DOHH2 (cell line): ENCODE results near the gene TRPC4AP.

ENCODE experiments used
- H3F3A ChIP-seq: fragments of 200-600 bp; sonication (generic), shearing (Covaris generic); 2 replicates; pipeline ENCODE4 v1.6.0; 2016; ENCODE audit warnings: antibody characterized with exemption, mild to moderate bottlenecking; ENCODE audit not compliant: control insufficient read depth, insufficient read depth
- H3K27ac ChIP-seq: fragments of 200-600 bp; sonication (generic); 2 replicates; pipeline ENCODE4 v1.5.1; 2014; ENCODE audit warnings: low read depth, mild to moderate bottlenecking, low read length, moderate library complexity
- H3K27me3 ChIP-seq: fragments of 200-600 bp; sonication (generic); 2 replicates; pipeline ENCODE4 v1.6.1; 2014; ENCODE audit warnings: mild to moderate bottlenecking, low read length, mixed read lengths; ENCODE audit not compliant: control insufficient read depth
- H3K36me3 ChIP-seq: fragments of 200-600 bp; sonication (generic); 2 replicates; pipeline ENCODE4 v1.6.1; 2014; ENCODE audit warnings: mild to moderate bottlenecking, low read length, moderate library complexity, mixed read lengths; ENCODE audit not compliant: control insufficient read depth
- H3K4me1 ChIP-seq: fragments of 200-600 bp; sonication (generic); 2 replicates; pipeline ENCODE4 v1.6.1; 2014; ENCODE audit warnings: mild to moderate bottlenecking, low read length, mixed read lengths; ENCODE audit not compliant: control insufficient read depth
- H3K4me2 ChIP-seq: fragments of 200-600 bp; sonication (generic); 2 replicates; pipeline ENCODE4 v1.6.0; 2014; ENCODE audit warnings: mild to moderate bottlenecking, low read length, moderate library complexity
- H3K4me3 ChIP-seq: fragments of 200-600 bp; sonication (generic); 2 replicates; pipeline ENCODE4 v1.5.1; 2014; ENCODE audit warnings: mild to moderate bottlenecking, low read length, mixed read lengths
- H3K79me2 ChIP-seq: fragments of 200-600 bp; sonication (generic); 2 replicates; pipeline ENCODE4 v1.6.1; 2014; ENCODE audit warnings: mild to moderate bottlenecking, low read length, mixed read lengths; ENCODE audit not compliant: control insufficient read depth
- H3K9me2 ChIP-seq: fragments of 200-600 bp; sonication (generic); replicated peaks from 2 replicates; pipeline ENCODE4 v1.6.1; 2014; ENCODE audit warnings: mild to moderate bottlenecking, low read length, mixed read lengths; ENCODE audit not compliant: control insufficient read depth
- H3K9me3 ChIP-seq: fragments of 200-600 bp; sonication (generic); 2 replicates; pipeline ENCODE4 v1.6.1; 2014; ENCODE audit warnings: antibody characterized with exemption, low read length, mixed read lengths; ENCODE audit not compliant: control insufficient read depth, insufficient read depth
- H4K20me1 ChIP-seq: fragments of 200-600 bp; sonication (generic); 2 replicates; pipeline ENCODE4 v1.6.0; 2014; ENCODE audit warnings: low read depth, mild to moderate bottlenecking, antibody characterized with exemption, low read length, moderate library complexity; ENCODE audit not compliant: control insufficient read depth, insufficient read depth
- EZH2phosphoT487 ChIP-seq: fragments of 200-600 bp; sonication (generic); IDR thresholded peaks from 2 replicates; pipeline ENCODE4 v1.6.1; 2017; ENCODE audit warnings: borderline replicate concordance, mild to moderate bottlenecking, antibody characterized with exemption, low read length, moderate library complexity, mixed read lengths
- TF ChIP-seq, protein P1 (sequence below): fragments of 200-600 bp; sonication (generic); IDR thresholded peaks from one replicate; pipeline ENCODE4 v1.5.1; 2014; ENCODE audit warnings: antibody characterized with exemption, mild to moderate bottlenecking, low read depth, low read length; ENCODE audit not compliant: poor library complexity, severe bottlenecking

TRPC4AP gene, protein sequence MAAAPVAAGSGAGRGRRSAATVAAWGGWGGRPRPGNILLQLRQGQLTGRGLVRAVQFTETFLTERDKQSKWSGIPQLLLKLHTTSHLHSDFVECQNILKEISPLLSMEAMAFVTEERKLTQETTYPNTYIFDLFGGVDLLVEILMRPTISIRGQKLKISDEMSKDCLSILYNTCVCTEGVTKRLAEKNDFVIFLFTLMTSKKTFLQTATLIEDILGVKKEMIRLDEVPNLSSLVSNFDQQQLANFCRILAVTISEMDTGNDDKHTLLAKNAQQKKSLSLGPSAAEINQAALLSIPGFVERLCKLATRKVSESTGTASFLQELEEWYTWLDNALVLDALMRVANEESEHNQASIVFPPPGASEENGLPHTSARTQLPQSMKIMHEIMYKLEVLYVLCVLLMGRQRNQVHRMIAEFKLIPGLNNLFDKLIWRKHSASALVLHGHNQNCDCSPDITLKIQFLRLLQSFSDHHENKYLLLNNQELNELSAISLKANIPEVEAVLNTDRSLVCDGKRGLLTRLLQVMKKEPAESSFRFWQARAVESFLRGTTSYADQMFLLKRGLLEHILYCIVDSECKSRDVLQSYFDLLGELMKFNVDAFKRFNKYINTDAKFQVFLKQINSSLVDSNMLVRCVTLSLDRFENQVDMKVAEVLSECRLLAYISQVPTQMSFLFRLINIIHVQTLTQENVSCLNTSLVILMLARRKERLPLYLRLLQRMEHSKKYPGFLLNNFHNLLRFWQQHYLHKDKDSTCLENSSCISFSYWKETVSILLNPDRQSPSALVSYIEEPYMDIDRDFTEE

DNA sequence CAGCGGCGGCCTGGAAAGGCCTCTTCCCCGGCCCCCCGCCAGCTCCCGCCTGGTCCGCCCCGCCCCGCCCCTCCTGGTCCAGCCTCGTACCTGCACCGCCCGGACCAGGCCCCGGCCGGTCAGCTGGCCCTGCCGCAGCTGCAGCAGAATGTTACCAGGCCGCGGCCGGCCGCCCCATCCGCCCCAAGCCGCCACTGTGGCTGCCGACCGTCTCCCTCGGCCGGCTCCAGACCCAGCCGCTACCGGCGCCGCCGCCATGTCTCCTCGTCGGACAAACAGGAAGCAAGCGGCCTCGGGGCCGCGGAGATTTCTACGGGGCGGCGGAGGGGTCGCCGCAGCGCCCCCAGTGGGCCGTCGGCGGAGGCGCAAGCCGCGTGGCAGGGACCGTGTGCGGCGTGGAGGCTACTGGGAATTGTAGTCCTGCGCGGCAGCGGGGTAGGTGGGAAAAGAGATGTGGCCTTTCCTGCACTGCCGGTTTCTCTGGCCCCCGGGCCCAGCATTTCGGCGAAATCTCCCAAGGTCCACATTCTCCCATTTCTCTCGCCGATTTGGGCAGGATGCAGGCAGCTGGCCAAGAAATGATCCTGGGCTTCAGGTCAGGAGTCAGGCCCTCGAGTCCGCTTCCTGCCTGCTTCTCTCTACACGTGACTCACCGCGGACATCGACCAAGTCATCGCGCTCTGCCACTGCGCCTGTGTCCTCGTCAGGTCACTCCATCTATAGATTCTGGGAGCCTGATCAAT, at the start of gene TRPC4AP:
TRPC4AP (minus strand) TSS at position 284 of the 743 bp plus-strand sequence; CDS start at position 258, 26 bp downstream.
- H3K27me3 ChIP-seq: no peaks in the 10 kb centered on the region
- H3K9me3 ChIP-seq: no peaks in the 10 kb centered on the region
- peaks cover 14% of the 10 kb centered on the region; the same call in 1 of the 2 replicates for H3K36me3 ChIP-seq
- H3K79me2 ChIP-seq: peaks cover 49% of the 10 kb centered on the region
- peak within 1 kb of the TSS; percentile 35; the same call in 1 of the 2 replicates for H3K27ac ChIP-seq
- TF ChIP-seq, protein P1, sequence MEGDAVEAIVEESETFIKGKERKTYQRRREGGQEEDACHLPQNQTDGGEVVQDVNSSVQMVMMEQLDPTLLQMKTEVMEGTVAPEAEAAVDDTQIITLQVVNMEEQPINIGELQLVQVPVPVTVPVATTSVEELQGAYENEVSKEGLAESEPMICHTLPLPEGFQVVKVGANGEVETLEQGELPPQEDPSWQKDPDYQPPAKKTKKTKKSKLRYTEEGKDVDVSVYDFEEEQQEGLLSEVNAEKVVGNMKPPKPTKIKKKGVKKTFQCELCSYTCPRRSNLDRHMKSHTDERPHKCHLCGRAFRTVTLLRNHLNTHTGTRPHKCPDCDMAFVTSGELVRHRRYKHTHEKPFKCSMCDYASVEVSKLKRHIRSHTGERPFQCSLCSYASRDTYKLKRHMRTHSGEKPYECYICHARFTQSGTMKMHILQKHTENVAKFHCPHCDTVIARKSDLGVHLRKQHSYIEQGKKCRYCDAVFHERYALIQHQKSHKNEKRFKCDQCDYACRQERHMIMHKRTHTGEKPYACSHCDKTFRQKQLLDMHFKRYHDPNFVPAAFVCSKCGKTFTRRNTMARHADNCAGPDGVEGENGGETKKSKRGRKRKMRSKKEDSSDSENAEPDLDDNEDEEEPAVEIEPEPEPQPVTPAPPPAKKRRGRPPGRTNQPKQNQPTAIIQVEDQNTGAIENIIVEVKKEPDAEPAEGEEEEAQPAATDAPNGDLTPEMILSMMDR: peak; percentile 83
- no peak for TF ChIP-seq EZH2phosphoT487
- no peaks in the 10 kb centered on the region for H3K9me2 ChIP-seq
- H3K4me1 ChIP-seq: peaks cover 23% of the 10 kb centered on the region
- H3F3A ChIP-seq: peaks cover 12% of the 10 kb centered on the region
- peak within 1 kb of the TSS; percentile 95 for H3K4me2 ChIP-seq
- H4K20me1 ChIP-seq: peaks cover 12% of the 10 kb centered on the region; the same call in 1 of the 2 replicates
- H3K4me3 ChIP-seq: peak within 1 kb of the TSS; percentile 96

DNA sequence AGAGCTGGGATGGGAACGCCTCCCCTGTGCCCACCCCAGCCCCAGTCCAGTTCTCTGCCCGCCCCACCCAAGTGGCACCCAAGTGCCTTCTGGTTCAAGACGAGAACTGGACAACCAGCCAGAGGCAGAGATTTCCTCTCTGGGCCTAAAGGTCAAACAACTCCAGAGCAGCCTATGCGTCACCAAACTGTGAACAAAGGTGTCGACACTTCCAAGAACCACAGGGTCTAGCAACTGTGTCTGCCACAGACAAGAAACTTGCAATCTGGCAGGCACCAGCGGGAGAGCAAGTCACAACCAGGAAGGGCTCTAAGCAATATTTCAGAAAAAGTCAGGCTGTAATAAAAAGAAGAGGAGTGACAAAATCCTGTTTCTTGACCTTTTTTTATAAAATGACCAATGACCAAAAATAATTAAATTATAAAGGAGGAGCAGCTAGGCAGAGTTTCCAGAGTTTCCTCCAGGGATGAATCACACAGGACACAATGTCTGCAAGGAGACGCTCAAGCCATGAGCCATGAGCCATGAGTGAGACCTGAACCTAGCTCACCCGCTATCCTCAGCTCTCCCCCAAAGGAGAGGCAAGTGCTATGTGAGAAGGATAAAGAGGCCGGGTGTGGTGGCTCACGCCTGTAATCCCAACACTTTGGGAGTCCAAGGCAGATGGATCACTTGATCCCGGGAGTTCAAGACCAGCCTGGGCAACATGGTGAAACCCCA, 43.4 kb upstream of the TRPC4AP start:
- TF ChIP-seq, protein P1: no peak
- no peak for TF ChIP-seq EZH2phosphoT487
- Histone ChIP-seq H3K27me3 (no peaks in the 10 kb centered on the region), H3K4me1 (no peaks in the 10 kb centered on the region), H3K4me3 (no peak overlapping the region), H3F3A (no peaks in the 10 kb centered on the region), H4K20me1 (no peaks in the 10 kb centered on the region), H3K27ac (no peak overlapping the region), H3K9me3 (no peaks in the 10 kb centered on the region), H3K9me2 (no peaks in the 10 kb centered on the region), H3K79me2 (no peaks in the 10 kb centered on the region), H3K36me3 (peaks cover 30% of the 10 kb centered on the region), H3K4me2 (no peak overlapping the region)

DNA sequence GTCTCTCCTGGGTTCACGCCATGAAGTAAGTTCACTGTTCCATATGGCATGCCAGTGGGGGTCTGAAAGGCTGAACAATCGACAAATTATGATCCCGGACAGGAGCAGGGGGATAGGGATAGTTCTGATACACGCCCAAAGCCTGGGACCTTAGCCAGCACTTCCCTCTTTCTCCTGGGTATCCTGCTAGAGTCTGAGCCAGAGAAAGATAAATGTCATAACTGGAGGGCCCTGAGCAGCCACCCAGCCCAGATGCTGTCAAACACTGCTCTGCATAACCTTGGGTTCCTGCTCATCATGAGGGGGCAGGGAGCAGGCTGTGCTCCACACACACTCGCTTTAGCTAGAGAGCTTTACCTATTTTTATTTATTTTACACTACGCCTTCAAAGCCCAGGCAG, 42.3 kb upstream of the TRPC4AP start:
- Histone ChIP-seq H3K4me3 (no peak overlapping the region), H3K79me2 (no peaks in the 10 kb centered on the region), H3F3A (no peaks in the 10 kb centered on the region), H3K9me2 (no peaks in the 10 kb centered on the region), H3K9me3 (no peaks in the 10 kb centered on the region), H3K36me3 (peaks cover 25% of the 10 kb centered on the region), H3K27me3 (no peaks in the 10 kb centered on the region), H3K4me1 (no peaks in the 10 kb centered on the region), H3K27ac (no peak overlapping the region), H3K4me2 (no peak overlapping the region), H4K20me1 (no peaks in the 10 kb centered on the region)
- TF ChIP-seq, protein P1: no peak
- TF ChIP-seq EZH2phosphoT487: no peak
